H9 (cell line): Measurements from ENCODE around the gene SLBP. TPM values are rescaled to one million over a fixed set of nuclear protein-coding genes. Genes with fewer than 3 reads are reported as not detected.

Source experiments
- DNase-seq: peaks from one replicate; pipeline ENCODE4 v3.0.0-alpha.2; 2017
- H2AFZ ChIP-seq: one replicate; pipeline ENCODE4 v1.6.1; 2013; ENCODE audit warnings: mild to moderate bottlenecking, low read length, control low read depth, moderate library complexity
- H2AK5ac ChIP-seq: 2 replicates; pipeline ENCODE4 v1.6.1; 2013; ENCODE audit warnings: low read length, control low read depth, mixed read lengths; ENCODE audit not compliant: insufficient read length
- H2BK120ac ChIP-seq: one replicate; pipeline ENCODE4 v1.6.1; 2013; ENCODE audit warnings: low read depth, mild to moderate bottlenecking, low read length, control low read depth, inconsistent platforms; ENCODE audit not compliant: poor library complexity, severe bottlenecking
- H2BK12ac ChIP-seq: 2 replicates; pipeline ENCODE4 v1.6.1; 2013; ENCODE audit warnings: low read length, control low read depth, mixed read lengths, low read depth; ENCODE audit not compliant: insufficient read length
- H2BK15ac ChIP-seq: 2 replicates; pipeline ENCODE4 v1.6.1; 2013; ENCODE audit warnings: low read depth, low read length, control low read depth
- H2BK20ac ChIP-seq: one replicate; pipeline ENCODE4 v1.6.1; 2013; ENCODE audit warnings: low read depth, mild to moderate bottlenecking, low read length, control low read depth, inconsistent platforms; ENCODE audit not compliant: poor library complexity, severe bottlenecking
- H2BK5ac ChIP-seq: 2 replicates; pipeline ENCODE4 v1.6.1; 2013; ENCODE audit warnings: low read length, control low read depth, mixed read lengths; ENCODE audit not compliant: insufficient read length
- H3K14ac ChIP-seq: 2 replicates; pipeline ENCODE4 v1.6.1; 2013; ENCODE audit warnings: low read length, control low read depth; ENCODE audit not compliant: insufficient read depth
- H3K18ac ChIP-seq: 2 replicates; pipeline ENCODE4 v1.6.1; 2013; ENCODE audit warnings: low read depth, mild to moderate bottlenecking, mixed read lengths, low read length, control low read depth; ENCODE audit not compliant: insufficient read length
- H3K23ac ChIP-seq: 2 replicates; pipeline ENCODE4 v1.6.1; 2013; ENCODE audit warnings: low read length, control low read depth, mixed read lengths, low read depth; ENCODE audit not compliant: insufficient read length
- H3K23me2 ChIP-seq: 2 replicates; pipeline ENCODE4 v1.6.1; 2013; ENCODE audit warnings: low read depth, mild to moderate bottlenecking, mixed read lengths, low read length, control low read depth; ENCODE audit not compliant: insufficient read length, poor library complexity, severe bottlenecking
- H3K27ac ChIP-seq: 2 replicates; pipeline ENCODE4 v1.5.1; 2013; ENCODE audit warnings: low read length, control low read depth, mixed read lengths, low read depth; ENCODE audit not compliant: insufficient read length
- H3K27me3 ChIP-seq: 2 replicates; pipeline ENCODE4 v1.6.1; 2013; ENCODE audit warnings: low read length, control low read depth, inconsistent platforms; ENCODE audit not compliant: insufficient read depth
- H3K4ac ChIP-seq: 2 replicates; pipeline ENCODE4 v1.6.1; 2013; ENCODE audit warnings: low read depth, mild to moderate bottlenecking, control low read depth, inconsistent platforms, low read length, moderate library complexity
- H3K4me1 ChIP-seq: 2 replicates; pipeline ENCODE4 v1.6.1; 2013; ENCODE audit warnings: low read length, control low read depth, inconsistent platforms; ENCODE audit not compliant: insufficient read depth
- H3K4me2 ChIP-seq: 2 replicates; pipeline ENCODE4 v1.6.1; 2013; ENCODE audit warnings: low read length, control low read depth, mixed read lengths; ENCODE audit not compliant: insufficient read length, insufficient read depth
- H3K56ac ChIP-seq: 2 replicates; pipeline ENCODE4 v1.6.1; 2013; ENCODE audit warnings: low read depth, mild to moderate bottlenecking, mixed read lengths, low read length, control low read depth; ENCODE audit not compliant: insufficient read length
- H3K79me1 ChIP-seq: 2 replicates; pipeline ENCODE4 v1.6.1; 2013; ENCODE audit warnings: low read depth, mild to moderate bottlenecking, moderate library complexity, low read length, control low read depth, inconsistent platforms; ENCODE audit not compliant: insufficient read depth, poor library complexity, severe bottlenecking
- H3K79me2 ChIP-seq: 2 replicates; pipeline ENCODE4 v1.6.1; 2013; ENCODE audit warnings: low read length, control low read depth, inconsistent platforms; ENCODE audit not compliant: insufficient read depth
- H3K9ac ChIP-seq: 2 replicates; pipeline ENCODE4 v1.6.1; 2013; ENCODE audit warnings: low read length, control low read depth, mixed read lengths; ENCODE audit not compliant: insufficient read length; ENCODE audit errors: extremely low read depth
- H3K9me3 ChIP-seq: one replicate; pipeline ENCODE4 v1.6.1; 2013; ENCODE audit warnings: low read depth, low read length, inconsistent platforms; ENCODE audit not compliant: control insufficient read depth
- H3T11ph ChIP-seq: one replicate; pipeline ENCODE4 v1.6.1; 2013; ENCODE audit warnings: mild to moderate bottlenecking, low read length, control low read depth, inconsistent platforms
- H4K20me1 ChIP-seq: one replicate; pipeline ENCODE4 v1.6.1; 2013; ENCODE audit not compliant: control insufficient read depth, insufficient read length, insufficient read depth
- H4K5ac ChIP-seq: 2 replicates; pipeline ENCODE4 v1.6.1; 2013; ENCODE audit warnings: low read depth, mild to moderate bottlenecking, mixed read lengths, low read length, control low read depth; ENCODE audit not compliant: insufficient read length
- H4K8ac ChIP-seq: replicated peaks from 2 replicates; pipeline ENCODE4 v1.6.1; 2013; ENCODE audit warnings: low read length, control low read depth, mixed read lengths, low read depth; ENCODE audit not compliant: insufficient read length
- H4K91ac ChIP-seq: 2 replicates; pipeline ENCODE4 v1.6.1; 2013; ENCODE audit warnings: low read depth, mild to moderate bottlenecking, moderate library complexity, mixed read lengths, low read length, control low read depth; ENCODE audit not compliant: insufficient read length
- H3K27ac Mint-ChIP-seq, 3 experiments: 2 replicates in 2 of 3; 3 replicates in 1 of 3; pipeline ENCODE4 v1.8.0; 2020 to 2021; ENCODE audit warnings: mixed read lengths in 3 of 3, mild to moderate bottlenecking in 1 of 3, moderate library complexity in 1 of 3
- H3K27me3 Mint-ChIP-seq: 2 replicates; pipeline ENCODE4 v1.8.0; 2021; ENCODE audit warnings: low read depth, mild to moderate bottlenecking, moderate library complexity, mixed read lengths
- H3K36me3 Mint-ChIP-seq, 3 experiments: 2 replicates in 2 of 3; 3 replicates in 1 of 3; pipeline ENCODE4 v1.8.0; 2020 to 2021; ENCODE audit warnings: low read depth in 3 of 3, mixed read lengths in 3 of 3; ENCODE audit not compliant: insufficient read depth in 1 of 3
- H3K4me1 Mint-ChIP-seq, 2 experiments: 2 replicates each; pipeline ENCODE4 v1.8.0; 2020; ENCODE audit warnings: mixed read lengths in 2 of 2
- H3K4me3 Mint-ChIP-seq, 2 experiments: 2 replicates in 1 of 2; 3 replicates in 1 of 2; pipeline ENCODE4 v1.8.0; 2020 to 2021; ENCODE audit warnings: mild to moderate bottlenecking in 2 of 2, mixed read lengths in 2 of 2, moderate library complexity in 1 of 2
- H3K9me3 Mint-ChIP-seq, 2 experiments: 2 replicates in 1 of 2; 3 replicates in 1 of 2; pipeline ENCODE4 v1.8.0; 2020; ENCODE audit warnings: mild to moderate bottlenecking in 2 of 2, mixed read lengths in 2 of 2, moderate library complexity in 1 of 2
- WGBS: extraction: QIAGEN DNeasy Blood & Tissue Kit; methylation state at CpG from one replicate; pipeline ENCODE4 v1.1.7; 2013; ENCODE audit warnings: missing lambda C conversion rate, low lambda C conversion rate, mixed read lengths; ENCODE audit not compliant: insufficient read length; ENCODE audit errors: extremely low coverage; 5-methylcytosine and 5-hydroxymethylcytosine counted together
- total RNA-seq: library from RNA; stranded (reverse); gene quantifications from 2 replicates; pipeline ENCODE4 v1.2.1, GENCODE V29; 2021
- TF ChIP-seq, protein P1 (sequence below): fragments of 200-600 bp; sonication (generic); conservative IDR thresholded peaks from 3 replicates; pipeline ENCODE4 v1.8.0; 2021; ENCODE audit warnings: antibody characterized with exemption, mild to moderate bottlenecking

SLBP gene
- total RNA-seq, 1 experiment from 2014 or later: 62.7 TPM

DNA sequence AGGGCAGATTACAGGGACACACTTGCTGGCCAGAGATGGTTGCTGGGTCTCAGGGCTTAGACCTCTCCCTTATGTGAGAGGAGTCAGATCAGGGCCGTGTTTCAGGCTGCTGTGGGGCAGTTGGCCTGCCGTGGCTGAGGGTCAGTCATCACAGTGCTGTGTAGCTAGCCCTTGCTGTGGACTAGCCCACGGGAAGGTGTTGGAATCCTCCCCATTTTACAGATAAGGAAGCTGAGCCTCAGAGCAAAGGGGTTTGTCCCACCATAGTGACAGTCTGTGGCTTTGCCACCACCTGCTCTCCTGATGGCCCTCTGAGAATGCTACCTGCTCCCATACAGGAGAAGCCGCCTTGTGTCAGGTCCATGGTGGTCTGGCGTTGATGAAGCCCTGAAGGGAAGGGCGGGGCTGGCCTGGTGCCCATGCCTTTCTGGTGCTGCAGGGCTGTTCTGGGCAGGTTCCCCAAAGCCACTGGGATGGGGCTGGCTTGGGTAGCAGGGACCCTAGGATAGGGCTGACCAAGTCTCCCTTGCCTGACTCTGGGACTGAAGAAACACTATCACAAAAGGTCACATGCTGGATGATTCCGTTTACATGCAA lies 25.6 kb downstream of the SLBP start:
- peak overlapping the region in 2 of 3 experiments; percentile 67 to 70; a peak in 2 of 7 replicates for H3K27ac Mint-ChIP-seq
- Histone ChIP-seq H3K14ac (no peak overlapping the region), H3T11ph (no peak overlapping the region), H4K5ac (no peak overlapping the region), H4K20me1 (no peaks in the 10 kb centered on the region), H3K9ac (no peak overlapping the region), H2AK5ac (no peak overlapping the region), H2AFZ (no peak overlapping the region), H3K9me3 (no peaks in the 10 kb centered on the region), H3K27ac (no peak overlapping the region), H4K8ac (no peak overlapping the region), H3K23me2 (peaks cover 2% of the 10 kb centered on the region), H3K27me3 (peaks cover 7% of the 10 kb centered on the region; the same call in 1 of the 2 replicates), H4K91ac (no peak overlapping the region), H2BK120ac (no peak overlapping the region), H3K23ac (no peak overlapping the region), H2BK15ac (no peak overlapping the region), H3K56ac (no peak overlapping the region), H2BK20ac (no peak overlapping the region), H3K4me2 (no peak overlapping the region), H3K79me1 (no peaks in the 10 kb centered on the region), H3K4ac (no peak overlapping the region), H3K4me1 (no peaks in the 10 kb centered on the region), H2BK5ac (no peak overlapping the region), H3K18ac (no peak overlapping the region), H3K79me2 (no peaks in the 10 kb centered on the region), H2BK12ac (no peak overlapping the region)
- peaks cover 20% of the 10 kb centered on the region for H3K27me3 Mint-ChIP-seq
- H3K36me3 Mint-ChIP-seq: peaks cover 8 to 17% (median 12%) of the 10 kb centered on the region in 3 experiments; a peak in 6 of 7 replicates
- H3K4me1 Mint-ChIP-seq: peaks cover 16% of the 10 kb centered on the region in 2 experiments
- H3K4me3 Mint-ChIP-seq: peak overlapping the region in 1 of 2 experiments; percentile 35; a peak in 1 of 5 replicates
- no peak for DNase-seq
- no CpG with 5 or more reads among the region's 7 CpGs for WGBS
- TF ChIP-seq, protein P1, sequence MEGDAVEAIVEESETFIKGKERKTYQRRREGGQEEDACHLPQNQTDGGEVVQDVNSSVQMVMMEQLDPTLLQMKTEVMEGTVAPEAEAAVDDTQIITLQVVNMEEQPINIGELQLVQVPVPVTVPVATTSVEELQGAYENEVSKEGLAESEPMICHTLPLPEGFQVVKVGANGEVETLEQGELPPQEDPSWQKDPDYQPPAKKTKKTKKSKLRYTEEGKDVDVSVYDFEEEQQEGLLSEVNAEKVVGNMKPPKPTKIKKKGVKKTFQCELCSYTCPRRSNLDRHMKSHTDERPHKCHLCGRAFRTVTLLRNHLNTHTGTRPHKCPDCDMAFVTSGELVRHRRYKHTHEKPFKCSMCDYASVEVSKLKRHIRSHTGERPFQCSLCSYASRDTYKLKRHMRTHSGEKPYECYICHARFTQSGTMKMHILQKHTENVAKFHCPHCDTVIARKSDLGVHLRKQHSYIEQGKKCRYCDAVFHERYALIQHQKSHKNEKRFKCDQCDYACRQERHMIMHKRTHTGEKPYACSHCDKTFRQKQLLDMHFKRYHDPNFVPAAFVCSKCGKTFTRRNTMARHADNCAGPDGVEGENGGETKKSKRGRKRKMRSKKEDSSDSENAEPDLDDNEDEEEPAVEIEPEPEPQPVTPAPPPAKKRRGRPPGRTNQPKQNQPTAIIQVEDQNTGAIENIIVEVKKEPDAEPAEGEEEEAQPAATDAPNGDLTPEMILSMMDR: no peak
- peaks cover 2% of the 10 kb centered on the region in 2 experiments; a peak in 1 of 5 replicates for H3K9me3 Mint-ChIP-seq
